Astrocyte (in vitro differentiated cells and primary cell): Measurements from ENCODE around the gene FOXO6. TPM values are rescaled to one million over a fixed set of nuclear protein-coding genes. Genes with fewer than 3 reads are reported as not detected.
A peak's percentile ranks its signal among the peaks of the same experiment; 100 is the strongest.

Experiments
- DNase-seq: peaks from one replicate; pipeline ENCODE4 v3.0.0-alpha.2; 2010; ENCODE audit warnings: low read depth
- FAIRE-seq: peaks from 2 replicates; lab custom pipeline; 2011; peaks lifted over from hg19 to GRCh38; lab: Jason Lieb, UNC
- H2AFZ ChIP-seq: 2 replicates; pipeline ENCODE4 v1.6.0; 2012; ENCODE audit warnings: low read depth, low read length, inconsistent platforms
- H3K27ac ChIP-seq: 2 replicates; pipeline ENCODE4 v1.5.1; 2011; ENCODE audit warnings: low read depth, low read length, inconsistent platforms
- H3K27me3 ChIP-seq: 2 replicates; pipeline ENCODE4 v1.6.0; 2011; ENCODE audit warnings: low read length, inconsistent platforms; ENCODE audit not compliant: insufficient read depth
- H3K36me3 ChIP-seq: 2 replicates; pipeline ENCODE4 v1.5.1; 2011; ENCODE audit warnings: low read length, inconsistent platforms; ENCODE audit not compliant: insufficient read depth
- H3K4me1 ChIP-seq: 2 replicates; pipeline ENCODE4 v1.5.1; 2011; ENCODE audit warnings: low read length, inconsistent platforms; ENCODE audit not compliant: insufficient read depth
- H3K4me2 ChIP-seq: 2 replicates; pipeline ENCODE4 v1.6.0; 2012; ENCODE audit warnings: low read length, inconsistent platforms
- H3K4me3 ChIP-seq: 2 replicates; pipeline ENCODE4 v1.5.1; 2011; ENCODE audit warnings: low read depth, mild to moderate bottlenecking, low read length, inconsistent platforms; ENCODE audit not compliant: insufficient read depth
- H3K79me2 ChIP-seq: 2 replicates; pipeline ENCODE4 v1.6.0; 2012; ENCODE audit warnings: mild to moderate bottlenecking, low read length, inconsistent platforms; ENCODE audit not compliant: insufficient read depth
- H3K9ac ChIP-seq: 2 replicates; pipeline ENCODE4 v1.6.0; 2012; ENCODE audit warnings: mild to moderate bottlenecking, low read length, inconsistent platforms
- H3K9me3 ChIP-seq: 2 replicates; pipeline ENCODE4 v1.5.1; 2012; ENCODE audit warnings: low read depth, mild to moderate bottlenecking, low read length, inconsistent platforms; ENCODE audit not compliant: insufficient read depth
- H4K20me1 ChIP-seq: 2 replicates; pipeline ENCODE4 v1.6.0; 2012; ENCODE audit warnings: low read length, inconsistent platforms; ENCODE audit not compliant: insufficient read depth
- H3K27ac Mint-ChIP-seq: one replicate; pipeline ENCODE4 v1.8.0; 2021; ENCODE audit warnings: mild to moderate bottlenecking, mixed read lengths; ENCODE audit not compliant: unreplicated experiment
- H3K27me3 Mint-ChIP-seq: one replicate; pipeline ENCODE4 v1.8.0; 2021; ENCODE audit warnings: low read depth, mixed read lengths; ENCODE audit not compliant: unreplicated experiment
- H3K36me3 Mint-ChIP-seq: one replicate; pipeline ENCODE4 v1.8.0; 2021; ENCODE audit warnings: low read depth, mixed read lengths; ENCODE audit not compliant: unreplicated experiment
- H3K4me1 Mint-ChIP-seq: one replicate; pipeline ENCODE4 v1.8.0; 2021; ENCODE audit warnings: low read depth, mixed read lengths; ENCODE audit not compliant: unreplicated experiment
- H3K4me3 Mint-ChIP-seq: one replicate; pipeline ENCODE4 v1.8.0; 2021; ENCODE audit warnings: mild to moderate bottlenecking, moderate library complexity, mixed read lengths; ENCODE audit not compliant: unreplicated experiment
- H3K9me3 Mint-ChIP-seq: one replicate; pipeline ENCODE4 v1.8.0; 2021; ENCODE audit warnings: mild to moderate bottlenecking, mixed read lengths; ENCODE audit not compliant: unreplicated experiment
- EZH2 ChIP-seq: IDR thresholded peaks from 2 replicates; pipeline ENCODE4 v1.6.1; 2012; ENCODE audit warnings: mild to moderate bottlenecking, low read length, inconsistent platforms; ENCODE audit not compliant: insufficient read depth
- total RNA-seq: library from RNA; stranded (reverse); gene quantifications from 2 replicates; pipeline ENCODE4 v1.2.1, GENCODE V29; 2021
- TF ChIP-seq, protein P1 (sequence below): IDR thresholded peaks from 2 replicates; pipeline ENCODE4 v1.5.1; 2011; ENCODE audit warnings: low read depth, mild to moderate bottlenecking, inconsistent platforms, low read length, moderate library complexity; ENCODE audit not compliant: insufficient read depth

Gene FOXO6
- total RNA-seq, 1 donor from 2014 or later: 1.2 TPM

- TF ChIP-seq, protein P1, sequence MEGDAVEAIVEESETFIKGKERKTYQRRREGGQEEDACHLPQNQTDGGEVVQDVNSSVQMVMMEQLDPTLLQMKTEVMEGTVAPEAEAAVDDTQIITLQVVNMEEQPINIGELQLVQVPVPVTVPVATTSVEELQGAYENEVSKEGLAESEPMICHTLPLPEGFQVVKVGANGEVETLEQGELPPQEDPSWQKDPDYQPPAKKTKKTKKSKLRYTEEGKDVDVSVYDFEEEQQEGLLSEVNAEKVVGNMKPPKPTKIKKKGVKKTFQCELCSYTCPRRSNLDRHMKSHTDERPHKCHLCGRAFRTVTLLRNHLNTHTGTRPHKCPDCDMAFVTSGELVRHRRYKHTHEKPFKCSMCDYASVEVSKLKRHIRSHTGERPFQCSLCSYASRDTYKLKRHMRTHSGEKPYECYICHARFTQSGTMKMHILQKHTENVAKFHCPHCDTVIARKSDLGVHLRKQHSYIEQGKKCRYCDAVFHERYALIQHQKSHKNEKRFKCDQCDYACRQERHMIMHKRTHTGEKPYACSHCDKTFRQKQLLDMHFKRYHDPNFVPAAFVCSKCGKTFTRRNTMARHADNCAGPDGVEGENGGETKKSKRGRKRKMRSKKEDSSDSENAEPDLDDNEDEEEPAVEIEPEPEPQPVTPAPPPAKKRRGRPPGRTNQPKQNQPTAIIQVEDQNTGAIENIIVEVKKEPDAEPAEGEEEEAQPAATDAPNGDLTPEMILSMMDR: no peak
- TF ChIP-seq EZH2: no peak
- FAIRE-seq (no peak), DNase-seq (peak; percentile 12)
- Mint-ChIP-seq H3K27me3 (peaks cover 76% of the 10 kb centered on the region), H3K9me3 (peaks cover 5% of the 10 kb centered on the region), H3K4me3 (peak overlapping the region; percentile 46), H3K27ac (no peak overlapping the region), H3K36me3 (no peaks in the 10 kb centered on the region), H3K4me1 (no peaks in the 10 kb centered on the region)
- Histone ChIP-seq H3K79me2 (no peaks in the 10 kb centered on the region), H3K36me3 (no peaks in the 10 kb centered on the region), H3K27ac (no peak overlapping the region), H3K4me1 (no peaks in the 10 kb centered on the region), H4K20me1 (no peaks in the 10 kb centered on the region), H3K4me3 (no peak overlapping the region), H3K9me3 (peaks cover 3% of the 10 kb centered on the region), H3K27me3 (peaks cover 33% of the 10 kb centered on the region), H2AFZ (no peak overlapping the region), H3K9ac (no peak overlapping the region), H3K4me2 (no peak overlapping the region)
These were observed 34.0 kb downstream of the FOXO6 start for GRCh38 chr1:41394959-41395956.

- no peaks in the 10 kb centered on the region for H3K36me3 ChIP-seq
- no peak overlapping the region for H3K4me2 ChIP-seq
- TF ChIP-seq, protein P1: no peak
- TF ChIP-seq EZH2: peak; percentile 50
- peak overlapping the region; percentile 46 for H3K4me3 Mint-ChIP-seq
- FAIRE-seq: no peak
- peaks cover 7% of the 10 kb centered on the region for H3K9me3 ChIP-seq
- no peaks in the 10 kb centered on the region for H3K4me1 ChIP-seq
- H4K20me1 ChIP-seq: no peaks in the 10 kb centered on the region
- H3K9me3 Mint-ChIP-seq: peaks cover 7% of the 10 kb centered on the region
- no peaks in the 10 kb centered on the region for H3K79me2 ChIP-seq
- H3K27ac Mint-ChIP-seq: no peak overlapping the region
- DNase-seq: no peak
- peaks cover 71% of the 10 kb centered on the region for H3K27me3 Mint-ChIP-seq
- H3K9ac ChIP-seq: no peak overlapping the region
- H3K4me1 Mint-ChIP-seq: no peaks in the 10 kb centered on the region
- H3K27me3 ChIP-seq: peaks cover 35% of the 10 kb centered on the region
- H3K4me3 ChIP-seq: no peak overlapping the region
- H3K36me3 Mint-ChIP-seq: no peaks in the 10 kb centered on the region
- H2AFZ ChIP-seq: no peak overlapping the region
- no peak overlapping the region for H3K27ac ChIP-seq
These were observed 34.9 kb downstream of the FOXO6 start for GRCh38 chr1:41396084-41396483.

GRCh38 chr1:41397020-41397419 lies 35.8 kb downstream of the FOXO6 start:
- no peak overlapping the region for H3K27ac ChIP-seq
- no peaks in the 10 kb centered on the region for H3K4me1 Mint-ChIP-seq
- H3K36me3 ChIP-seq: no peaks in the 10 kb centered on the region
- no peak overlapping the region for H3K27ac Mint-ChIP-seq
- H3K9me3 Mint-ChIP-seq: peaks cover 7% of the 10 kb centered on the region
- H3K79me2 ChIP-seq: no peaks in the 10 kb centered on the region
- H3K27me3 ChIP-seq: peaks cover 35% of the 10 kb centered on the region
- no peak overlapping the region for H3K4me3 Mint-ChIP-seq
- no peaks in the 10 kb centered on the region for H3K36me3 Mint-ChIP-seq
- H3K9me3 ChIP-seq: peaks cover 7% of the 10 kb centered on the region
- H3K4me1 ChIP-seq: no peaks in the 10 kb centered on the region
- H3K9ac ChIP-seq: no peak overlapping the region
- no peak overlapping the region for H3K4me3 ChIP-seq
- no peak for DNase-seq
- FAIRE-seq: no peak
- no peaks in the 10 kb centered on the region for H4K20me1 ChIP-seq
- no peak for TF ChIP-seq EZH2
- TF ChIP-seq, protein P1: no peak
- no peak overlapping the region for H2AFZ ChIP-seq
- H3K27me3 Mint-ChIP-seq: peaks cover 71% of the 10 kb centered on the region
- no peak overlapping the region for H3K4me2 ChIP-seq
